WTC11 (cell line): ENCODE results near the gene TINAGL1. TPM values are rescaled to one million over a fixed set of nuclear protein-coding genes. Genes with fewer than 3 reads are reported as not detected.

Experiments
- ATAC-seq: fragments of 200-7000 bp; cut with Tn5 transposase; 2 replicates; pipeline ENCODE4 v1.10.0; 2021; ENCODE audit warnings: mild to moderate bottlenecking, moderate library complexity
- CTCF ChIA-PET: fragments of 300-600 bp; sonication (Branson Sonifier 250); formaldehyde crosslinking; loops from one replicate; lab custom pipeline; 2021; ENCODE audit warnings: antibody characterized with exemption; lab: Charles Lee
- POLR2A ChIA-PET: fragments of 350-600 bp; sonication (Branson Sonifier 250); formaldehyde crosslinking; loops from one replicate; lab custom pipeline; 2021; ENCODE audit warnings: antibody characterized with exemption; lab: Charles Lee
- DNase-seq: peaks from one replicate; pipeline ENCODE4 v3.0.0; 2021; ENCODE audit warnings: low spot score
- H3K27ac Mint-ChIP-seq: 2 replicates; pipeline ENCODE4 v1.8.0; 2021; ENCODE audit warnings: mixed read lengths
- H3K27me3 Mint-ChIP-seq: 2 replicates; pipeline ENCODE4 v1.8.0; 2021; ENCODE audit warnings: low read depth, mild to moderate bottlenecking, moderate library complexity, mixed read lengths
- H3K36me3 Mint-ChIP-seq: 2 replicates; pipeline ENCODE4 v1.8.0; 2021; ENCODE audit warnings: mixed read lengths
- H3K4me1 Mint-ChIP-seq: 2 replicates; pipeline ENCODE4 v1.8.0; 2022; ENCODE audit warnings: mixed read lengths
- H3K4me3 Mint-ChIP-seq: 2 replicates; pipeline ENCODE4 v1.8.0; 2021; ENCODE audit warnings: mild to moderate bottlenecking, moderate library complexity, mixed read lengths
- H3K9me3 Mint-ChIP-seq: 2 replicates; pipeline ENCODE4 v1.8.0; 2021; ENCODE audit warnings: mixed read lengths
- CREB1 ChIP-seq: sonication (generic); formaldehyde crosslinking; IDR thresholded peaks from 2 replicates; pipeline ENCODE4 v1.8.0; 2023; ENCODE audit warnings: mild to moderate bottlenecking, missing genetic modification reagents
- ELF4 ChIP-seq: sonication (generic); formaldehyde crosslinking; IDR thresholded peaks from 2 replicates; pipeline ENCODE4 v1.8.1; 2022; ENCODE audit warnings: low read depth, mild to moderate bottlenecking, moderate library complexity, missing genetic modification reagents
- ESRRA ChIP-seq: sonication (generic); formaldehyde crosslinking; IDR thresholded peaks from 2 replicates; pipeline ENCODE4 v1.8.1; 2022; ENCODE audit warnings: mild to moderate bottlenecking, missing genetic modification reagents, borderline replicate concordance
- FOXK1 ChIP-seq: sonication (generic); formaldehyde crosslinking; IDR thresholded peaks from 2 replicates; pipeline ENCODE4 v1.8.0; 2022; ENCODE audit warnings: mild to moderate bottlenecking, moderate library complexity, missing genetic modification reagents
- HMGA2 ChIP-seq: fragments of 250-450 bp; sonication (Bioruptor Pico); IDR thresholded peaks from 2 replicates; pipeline ENCODE4 v1.4.0; 2021; ENCODE audit warnings: mild to moderate bottlenecking, moderate library complexity
- JAZF1 ChIP-seq: fragments of 250-450 bp; sonication (Bioruptor Pico); IDR thresholded peaks from 2 replicates; pipeline ENCODE4 v1.9.0; 2021; ENCODE audit warnings: moderate library complexity, mild to moderate bottlenecking, inconsistent platforms
- MXD4 ChIP-seq: fragments of 250-450 bp; sonication (Bioruptor Pico); IDR thresholded peaks from 2 replicates; pipeline ENCODE4 v1.8.0; 2021; ENCODE audit warnings: mild to moderate bottlenecking, moderate library complexity, borderline replicate concordance
- NR3C1 ChIP-seq: sonication (generic); formaldehyde crosslinking; conservative IDR thresholded peaks from 2 replicates; pipeline ENCODE4 v1.8.1; 2023; ENCODE audit warnings: low read depth, mild to moderate bottlenecking, missing genetic modification reagents
- OVOL2 ChIP-seq: fragments of 250-450 bp; sonication (Bioruptor Pico); IDR thresholded peaks from 2 replicates; pipeline ENCODE4 v1.9.0; 2021; ENCODE audit warnings: mild to moderate bottlenecking, borderline replicate concordance
- RELA ChIP-seq: sonication (generic); formaldehyde crosslinking; IDR thresholded peaks from 2 replicates; pipeline ENCODE4 v1.8.1; 2022; ENCODE audit warnings: missing genetic modification reagents, mild to moderate bottlenecking, borderline replicate concordance
- SOX15 ChIP-seq: fragments of 250-450 bp; sonication (Bioruptor Pico); IDR thresholded peaks from 2 replicates; pipeline ENCODE4 v1.9.0; 2021; ENCODE audit warnings: mild to moderate bottlenecking
- SP1 ChIP-seq: sonication (generic); formaldehyde crosslinking; conservative IDR thresholded peaks from 2 replicates; pipeline ENCODE4 v1.8.1; 2022; ENCODE audit warnings: missing genetic modification reagents
- TEAD1 ChIP-seq: sonication (generic); formaldehyde crosslinking; IDR thresholded peaks from 2 replicates; pipeline ENCODE4 v1.8.0; 2022; ENCODE audit warnings: mild to moderate bottlenecking, missing genetic modification reagents
- ZBTB21 ChIP-seq: sonication (generic); formaldehyde crosslinking; IDR thresholded peaks from 2 replicates; pipeline ENCODE4 v1.8.1; 2023; ENCODE audit warnings: mild to moderate bottlenecking, missing genetic modification reagents, borderline replicate concordance
- ZNF219 ChIP-seq: sonication (generic); formaldehyde crosslinking; IDR thresholded peaks from 2 replicates; pipeline ENCODE4 v1.8.0; 2023; ENCODE audit warnings: missing genetic modification reagents, mild to moderate bottlenecking, borderline replicate concordance
- ZNF263 ChIP-seq: sonication (generic); formaldehyde crosslinking; IDR thresholded peaks from 2 replicates; pipeline ENCODE4 v1.8.1; 2022; ENCODE audit warnings: low read depth, mild to moderate bottlenecking, moderate library complexity, missing genetic modification reagents
- total RNA-seq: library from RNA; stranded (reverse); gene quantifications from 3 replicates; pipeline ENCODE4 v1.2.3, GENCODE V29; 2021
- TF ChIP-seq, protein P1 (sequence below): fragments of 250-450 bp; sonication (Bioruptor Pico); conservative IDR thresholded peaks from 2 replicates; pipeline ENCODE4 v1.9.0; 2021; ENCODE audit warnings: mild to moderate bottlenecking
- TF ChIP-seq, protein P2 (sequence below): sonication (generic); formaldehyde crosslinking; IDR thresholded peaks from 2 replicates; pipeline ENCODE4 v1.8.1; 2023; ENCODE audit warnings: mild to moderate bottlenecking, missing genetic modification reagents, moderate library complexity
- TF ChIP-seq, protein P3 (sequence below): sonication (generic); formaldehyde crosslinking; IDR thresholded peaks from 2 replicates; pipeline ENCODE4 v1.8.0; 2022; ENCODE audit warnings: mild to moderate bottlenecking, missing genetic modification reagents
- TF ChIP-seq, protein P4 (sequence below): fragments of 200-600 bp; IDR thresholded peaks from 2 replicates; pipeline ENCODE4 v1.8.0; 2022; ENCODE audit warnings: antibody characterized with exemption
- TF ChIP-seq, protein P5 (sequence below): sonication (generic); formaldehyde crosslinking; IDR thresholded peaks from 2 replicates; pipeline ENCODE4 v1.8.1; 2023; ENCODE audit warnings: mild to moderate bottlenecking, missing genetic modification reagents

TINAGL1 gene
- total RNA-seq, 1 experiment from 2014 or later, result 7.2 TPM

DNA sequence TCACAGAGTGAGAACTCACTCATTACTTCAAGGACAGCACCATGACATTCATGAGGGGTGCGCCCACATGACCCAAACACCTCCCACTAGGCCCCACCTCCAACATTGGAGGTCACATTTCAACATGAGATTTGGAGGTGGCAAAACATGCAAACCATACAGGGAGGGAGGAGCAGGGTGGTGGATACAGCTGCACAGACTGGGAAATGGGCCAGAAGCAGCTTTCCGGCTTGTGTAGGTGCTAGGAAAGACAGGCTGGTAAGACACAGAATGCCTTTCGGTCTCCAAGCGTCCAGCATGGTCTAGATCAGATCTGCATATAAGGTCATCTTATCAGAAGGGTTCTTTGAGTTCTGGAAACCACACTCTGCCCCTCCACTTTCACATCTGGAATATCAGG, 35.1 kb upstream of the TINAGL1 start:
- ChIA-PET CTCF (no interaction called here), POLR2A (no interaction called here)
- H3K36me3 Mint-ChIP-seq, result peaks cover 3% of the 10 kb centered on the region; the same call in 1 of the 2 replicates
- DNase-seq (no peak), ATAC-seq (no peak)
- H3K27me3 Mint-ChIP-seq, result peaks cover 16% of the 10 kb centered on the region
- H3K27ac Mint-ChIP-seq, result no peak overlapping the region
- peaks cover 22% of the 10 kb centered on the region for H3K9me3 Mint-ChIP-seq
- no peaks in the 10 kb centered on the region for H3K4me1 Mint-ChIP-seq
- TF ChIP-seq SP1 (CRISPR knock-in tag), result no peak
- no peak for TF ChIP-seq SOX15 (CRISPR knock-in tag)
- TF ChIP-seq HMGA2, result no peak
- TF ChIP-seq, protein P1, sequence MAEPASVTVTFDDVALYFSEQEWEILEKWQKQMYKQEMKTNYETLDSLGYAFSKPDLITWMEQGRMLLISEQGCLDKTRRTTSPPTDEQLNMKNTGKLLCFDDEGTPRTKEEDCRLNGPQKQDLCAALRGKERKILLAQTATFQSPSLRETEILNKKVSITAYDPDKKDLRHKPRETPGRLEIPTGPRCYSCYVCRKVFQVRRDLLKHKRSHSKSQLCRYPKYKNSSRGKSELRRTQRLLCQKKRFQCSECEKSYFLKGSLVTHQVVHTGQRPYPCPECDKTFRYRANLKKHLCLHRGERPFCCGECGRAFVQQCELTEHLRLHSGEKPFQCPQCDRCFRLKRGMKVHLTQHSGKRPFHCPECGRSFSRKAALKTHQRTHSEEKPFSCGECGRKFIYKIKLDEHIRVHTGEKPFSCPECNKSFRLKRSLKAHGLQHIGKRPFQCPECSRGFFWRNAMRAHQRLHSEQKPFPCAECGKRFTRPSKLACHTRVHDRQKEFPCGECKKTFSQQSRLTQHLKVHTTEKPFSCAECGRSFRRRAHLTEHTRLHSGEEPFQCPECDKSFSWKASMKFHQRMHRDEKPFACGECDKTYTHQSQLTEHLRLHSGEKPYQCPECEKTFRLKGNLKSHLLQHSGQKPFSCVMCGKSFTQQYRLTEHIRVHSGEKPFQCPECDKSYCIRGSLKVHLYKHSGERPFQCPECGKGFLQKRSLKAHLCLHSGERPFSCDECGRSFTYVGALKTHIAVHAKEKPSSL, result no peak
- no peak for TF ChIP-seq ELF4
- no peak for TF ChIP-seq RELA (CRISPR knock-in tag)
- H3K4me3 Mint-ChIP-seq, result no peak overlapping the region

DNA sequence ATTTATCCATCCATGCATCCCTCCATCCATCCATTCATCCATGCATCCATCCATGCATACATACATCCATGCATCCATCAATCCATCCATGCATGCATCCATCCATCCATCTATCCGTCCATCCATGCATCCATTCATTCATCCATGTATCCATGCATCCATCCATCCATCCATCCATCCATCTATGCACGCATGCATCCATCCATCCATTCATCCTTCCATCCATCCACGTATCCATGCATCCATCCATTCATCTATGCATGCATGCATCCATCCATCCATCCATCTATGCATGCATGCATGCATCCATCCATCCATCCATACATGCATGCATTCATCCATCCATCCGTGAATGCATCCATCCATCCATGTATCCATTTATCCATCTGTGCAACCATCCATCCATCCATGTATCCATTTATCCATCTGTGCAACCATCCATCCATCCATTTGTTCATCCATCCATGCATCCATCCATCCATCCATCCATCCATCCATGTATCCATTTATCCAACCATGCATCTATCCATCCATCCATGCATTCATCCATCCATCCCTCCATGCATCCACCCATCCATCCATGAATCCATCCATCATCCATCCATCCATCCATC, 30.3 kb upstream of the TINAGL1 start:
- Mint-ChIP-seq H3K4me3 (no peak overlapping the region), H3K27me3 (peaks cover 16% of the 10 kb centered on the region), H3K27ac (no peak overlapping the region), H3K9me3 (peaks cover 17% of the 10 kb centered on the region), H3K4me1 (peaks cover 14% of the 10 kb centered on the region; the same call in 1 of the 2 replicates), H3K36me3 (peaks cover 3% of the 10 kb centered on the region; the same call in 1 of the 2 replicates)
- DNase-seq, result no peak
- ATAC-seq, result no peak
- CTCF ChIA-PET, result no interaction called here
- TF ChIP-seq, protein P2, sequence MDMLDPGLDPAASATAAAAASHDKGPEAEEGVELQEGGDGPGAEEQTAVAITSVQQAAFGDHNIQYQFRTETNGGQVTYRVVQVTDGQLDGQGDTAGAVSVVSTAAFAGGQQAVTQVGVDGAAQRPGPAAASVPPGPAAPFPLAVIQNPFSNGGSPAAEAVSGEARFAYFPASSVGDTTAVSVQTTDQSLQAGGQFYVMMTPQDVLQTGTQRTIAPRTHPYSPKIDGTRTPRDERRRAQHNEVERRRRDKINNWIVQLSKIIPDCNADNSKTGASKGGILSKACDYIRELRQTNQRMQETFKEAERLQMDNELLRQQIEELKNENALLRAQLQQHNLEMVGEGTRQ (CRISPR knock-in tag), result no peak
- no peak for TF ChIP-seq MXD4
- TF ChIP-seq HMGA2, result no peak
- no peak for TF ChIP-seq SP1 (CRISPR knock-in tag)
- no peak for TF ChIP-seq ZNF219 (CRISPR knock-in tag)
- TF ChIP-seq TEAD1, result no peak
- TF ChIP-seq OVOL2 (CRISPR knock-in tag), result no peak
- TF ChIP-seq, protein P3, sequence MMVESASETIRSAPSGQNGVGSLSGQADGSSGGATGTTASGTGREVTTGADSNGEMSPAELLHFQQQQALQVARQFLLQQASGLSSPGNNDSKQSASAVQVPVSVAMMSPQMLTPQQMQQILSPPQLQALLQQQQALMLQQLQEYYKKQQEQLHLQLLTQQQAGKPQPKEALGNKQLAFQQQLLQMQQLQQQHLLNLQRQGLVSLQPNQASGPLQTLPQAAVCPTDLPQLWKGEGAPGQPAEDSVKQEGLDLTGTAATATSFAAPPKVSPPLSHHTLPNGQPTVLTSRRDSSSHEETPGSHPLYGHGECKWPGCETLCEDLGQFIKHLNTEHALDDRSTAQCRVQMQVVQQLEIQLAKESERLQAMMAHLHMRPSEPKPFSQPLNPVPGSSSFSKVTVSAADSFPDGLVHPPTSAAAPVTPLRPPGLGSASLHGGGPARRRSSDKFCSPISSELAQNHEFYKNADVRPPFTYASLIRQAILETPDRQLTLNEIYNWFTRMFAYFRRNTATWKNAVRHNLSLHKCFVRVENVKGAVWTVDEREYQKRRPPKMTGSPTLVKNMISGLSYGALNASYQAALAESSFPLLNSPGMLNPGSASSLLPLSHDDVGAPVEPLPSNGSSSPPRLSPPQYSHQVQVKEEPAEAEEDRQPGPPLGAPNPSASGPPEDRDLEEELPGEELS (CRISPR knock-in tag), result no peak
- no peak for TF ChIP-seq CREB1 (CRISPR knock-in tag)
- no peak for TF ChIP-seq ESRRA
- no peak for TF ChIP-seq SOX15 (CRISPR knock-in tag)
- no peak for TF ChIP-seq JAZF1 (CRISPR knock-in tag)
- TF ChIP-seq, protein P4, sequence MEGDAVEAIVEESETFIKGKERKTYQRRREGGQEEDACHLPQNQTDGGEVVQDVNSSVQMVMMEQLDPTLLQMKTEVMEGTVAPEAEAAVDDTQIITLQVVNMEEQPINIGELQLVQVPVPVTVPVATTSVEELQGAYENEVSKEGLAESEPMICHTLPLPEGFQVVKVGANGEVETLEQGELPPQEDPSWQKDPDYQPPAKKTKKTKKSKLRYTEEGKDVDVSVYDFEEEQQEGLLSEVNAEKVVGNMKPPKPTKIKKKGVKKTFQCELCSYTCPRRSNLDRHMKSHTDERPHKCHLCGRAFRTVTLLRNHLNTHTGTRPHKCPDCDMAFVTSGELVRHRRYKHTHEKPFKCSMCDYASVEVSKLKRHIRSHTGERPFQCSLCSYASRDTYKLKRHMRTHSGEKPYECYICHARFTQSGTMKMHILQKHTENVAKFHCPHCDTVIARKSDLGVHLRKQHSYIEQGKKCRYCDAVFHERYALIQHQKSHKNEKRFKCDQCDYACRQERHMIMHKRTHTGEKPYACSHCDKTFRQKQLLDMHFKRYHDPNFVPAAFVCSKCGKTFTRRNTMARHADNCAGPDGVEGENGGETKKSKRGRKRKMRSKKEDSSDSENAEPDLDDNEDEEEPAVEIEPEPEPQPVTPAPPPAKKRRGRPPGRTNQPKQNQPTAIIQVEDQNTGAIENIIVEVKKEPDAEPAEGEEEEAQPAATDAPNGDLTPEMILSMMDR, result no peak
- TF ChIP-seq FOXK1 (CRISPR knock-in tag), result no peak
- no peak for TF ChIP-seq ZNF263 (CRISPR knock-in tag)
- TF ChIP-seq, protein P5, sequence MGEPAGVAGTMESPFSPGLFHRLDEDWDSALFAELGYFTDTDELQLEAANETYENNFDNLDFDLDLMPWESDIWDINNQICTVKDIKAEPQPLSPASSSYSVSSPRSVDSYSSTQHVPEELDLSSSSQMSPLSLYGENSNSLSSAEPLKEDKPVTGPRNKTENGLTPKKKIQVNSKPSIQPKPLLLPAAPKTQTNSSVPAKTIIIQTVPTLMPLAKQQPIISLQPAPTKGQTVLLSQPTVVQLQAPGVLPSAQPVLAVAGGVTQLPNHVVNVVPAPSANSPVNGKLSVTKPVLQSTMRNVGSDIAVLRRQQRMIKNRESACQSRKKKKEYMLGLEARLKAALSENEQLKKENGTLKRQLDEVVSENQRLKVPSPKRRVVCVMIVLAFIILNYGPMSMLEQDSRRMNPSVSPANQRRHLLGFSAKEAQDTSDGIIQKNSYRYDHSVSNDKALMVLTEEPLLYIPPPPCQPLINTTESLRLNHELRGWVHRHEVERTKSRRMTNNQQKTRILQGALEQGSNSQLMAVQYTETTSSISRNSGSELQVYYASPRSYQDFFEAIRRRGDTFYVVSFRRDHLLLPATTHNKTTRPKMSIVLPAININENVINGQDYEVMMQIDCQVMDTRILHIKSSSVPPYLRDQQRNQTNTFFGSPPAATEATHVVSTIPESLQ (CRISPR knock-in tag), result no peak
- no peak for TF ChIP-seq ZBTB21 (CRISPR knock-in tag)
- TF ChIP-seq NR3C1, result no peak
- POLR2A ChIA-PET, result no interaction called here
